ENCODE data around the gene RAB4B.

The RAB4B gene

GRCh38 chr19:40799558-40800338 lies 21.7 kb downstream of the RAB4B start:
- peak overlapping the region; percentile 91 for H3K27ac ChIP-seq
- TF ChIP-seq ZFX (IDR thresholded peaks at IDR 0.05): no peak
- TF ChIP-seq, protein P1, sequence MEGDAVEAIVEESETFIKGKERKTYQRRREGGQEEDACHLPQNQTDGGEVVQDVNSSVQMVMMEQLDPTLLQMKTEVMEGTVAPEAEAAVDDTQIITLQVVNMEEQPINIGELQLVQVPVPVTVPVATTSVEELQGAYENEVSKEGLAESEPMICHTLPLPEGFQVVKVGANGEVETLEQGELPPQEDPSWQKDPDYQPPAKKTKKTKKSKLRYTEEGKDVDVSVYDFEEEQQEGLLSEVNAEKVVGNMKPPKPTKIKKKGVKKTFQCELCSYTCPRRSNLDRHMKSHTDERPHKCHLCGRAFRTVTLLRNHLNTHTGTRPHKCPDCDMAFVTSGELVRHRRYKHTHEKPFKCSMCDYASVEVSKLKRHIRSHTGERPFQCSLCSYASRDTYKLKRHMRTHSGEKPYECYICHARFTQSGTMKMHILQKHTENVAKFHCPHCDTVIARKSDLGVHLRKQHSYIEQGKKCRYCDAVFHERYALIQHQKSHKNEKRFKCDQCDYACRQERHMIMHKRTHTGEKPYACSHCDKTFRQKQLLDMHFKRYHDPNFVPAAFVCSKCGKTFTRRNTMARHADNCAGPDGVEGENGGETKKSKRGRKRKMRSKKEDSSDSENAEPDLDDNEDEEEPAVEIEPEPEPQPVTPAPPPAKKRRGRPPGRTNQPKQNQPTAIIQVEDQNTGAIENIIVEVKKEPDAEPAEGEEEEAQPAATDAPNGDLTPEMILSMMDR (conservative IDR thresholded peaks at IDR 0.05): no peak

GRCh38 chr19:40800339-40800996 lies 22.4 kb downstream of the RAB4B start:
- peak overlapping the region; percentile 91 for H3K27ac ChIP-seq
- no peak for TF ChIP-seq ZFX (IDR thresholded peaks at IDR 0.05)
- TF ChIP-seq, protein P1 (conservative IDR thresholded peaks at IDR 0.05): no peak

GRCh38 chr19:40800997-40801377 lies 22.9 kb downstream of the RAB4B start:
- H3K27ac ChIP-seq: peak overlapping the region; percentile 91; the same call in 1 of the 2 replicates
- TF ChIP-seq, protein P1 (conservative IDR thresholded peaks at IDR 0.05): no peak
- no peak for TF ChIP-seq ZFX (IDR thresholded peaks at IDR 0.05)

GRCh38 chr19:40801426-40802299 lies 23.6 kb downstream of the RAB4B start:
- H3K27ac ChIP-seq: peak overlapping the region; percentile 70
- TF ChIP-seq, protein P1 (conservative IDR thresholded peaks at IDR 0.05): no peak
- TF ChIP-seq ZFX (IDR thresholded peaks at IDR 0.05): no peak

DNA sequence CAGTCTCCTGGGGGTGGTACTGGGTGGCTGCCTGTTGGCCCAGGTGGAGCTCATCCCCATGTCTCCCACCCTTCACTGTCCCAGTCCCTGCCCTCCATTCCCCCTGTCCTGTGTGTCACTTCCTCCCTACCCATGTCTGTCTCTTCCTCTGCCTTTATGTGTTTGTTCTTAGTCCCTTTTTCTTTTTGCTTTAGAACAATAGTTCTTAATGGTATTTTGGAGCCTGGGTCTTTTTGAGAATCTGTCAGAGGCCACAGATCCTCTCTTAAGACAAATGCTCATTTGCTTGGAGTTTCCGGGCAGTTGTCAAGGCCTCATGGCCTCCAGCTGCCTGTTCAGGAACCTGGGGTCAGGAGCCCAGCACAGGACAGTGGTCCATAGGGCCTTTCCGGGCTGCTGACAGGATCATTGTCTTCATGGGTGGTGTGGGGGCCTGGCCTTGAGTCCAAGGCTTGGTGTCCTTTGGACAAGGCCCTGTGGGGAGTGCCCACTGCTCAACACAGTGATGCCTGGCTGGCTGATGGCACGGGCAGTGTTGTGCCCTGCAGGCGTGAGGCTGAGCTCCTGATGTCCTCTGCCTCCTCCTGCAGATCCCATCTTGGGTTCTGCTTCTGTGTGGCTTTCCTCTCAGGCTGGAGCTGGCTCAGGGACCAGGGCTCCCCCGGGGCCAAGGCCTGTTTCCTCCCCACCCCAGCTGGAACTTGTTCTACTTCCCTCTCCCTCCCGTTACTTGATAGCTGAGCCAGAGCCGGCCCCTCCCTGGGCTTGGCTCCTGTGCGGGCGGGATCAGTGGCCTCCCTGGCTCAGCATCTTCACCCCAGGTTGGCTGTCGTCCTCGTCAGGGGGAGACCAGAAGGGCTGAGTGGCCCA lies 24.5 kb downstream of the RAB4B start:
- no peak for TF ChIP-seq ZFX (IDR thresholded peaks at IDR 0.05)
- TF ChIP-seq, protein P1 (conservative IDR thresholded peaks at IDR 0.05): no peak
- H3K27ac ChIP-seq: peak overlapping the region; percentile 70

DNA sequence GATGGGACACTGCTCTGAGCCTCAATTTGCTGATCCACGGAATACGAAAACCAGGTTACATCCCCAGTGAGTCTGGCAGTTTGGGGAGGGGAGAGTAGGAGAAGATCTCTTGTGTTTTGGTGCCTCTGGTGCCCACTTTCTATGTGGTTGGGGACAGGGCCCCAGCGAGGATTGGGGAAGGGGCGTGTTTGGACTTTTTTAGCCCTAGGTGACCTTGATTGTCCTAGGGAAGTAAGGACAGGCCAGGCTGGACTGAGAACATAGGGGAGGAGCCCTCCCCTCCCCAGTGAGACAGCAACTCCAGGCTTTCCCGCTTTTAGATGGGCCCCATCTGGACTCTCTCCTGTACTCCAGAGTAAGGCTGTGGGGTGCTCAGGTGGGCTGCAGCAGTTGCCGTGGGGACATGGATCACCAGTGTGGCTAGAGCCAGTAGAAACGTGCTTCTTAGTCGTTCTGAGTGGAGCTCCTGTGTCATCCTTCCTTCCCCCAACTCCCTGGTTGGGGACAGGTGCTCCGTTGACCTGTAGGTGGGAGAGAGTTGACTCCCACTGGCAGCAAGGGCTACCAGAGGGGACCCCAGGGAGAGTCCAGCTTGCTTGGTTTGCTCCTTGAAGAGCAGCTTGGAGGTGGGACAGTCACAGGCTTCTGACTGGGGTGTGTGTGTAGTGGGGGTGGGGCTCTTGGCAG lies 25.3 kb downstream of the RAB4B start:
- peak overlapping the region; percentile 70 for H3K27ac ChIP-seq
- TF ChIP-seq ZFX (IDR thresholded peaks at IDR 0.05): no peak
- TF ChIP-seq, protein P1 (conservative IDR thresholded peaks at IDR 0.05): no peak
